ENCODE results near the gene TNPO3. TPM values are rescaled to one million over a fixed set of nuclear protein-coding genes. Genes with fewer than 3 reads are reported as not detected.
"Not testable (repeated sequence)": the region's sequence is repeated elsewhere in the genome, so short reads cannot be mapped to it uniquely, and the experiment has no call there.

TNPO3 gene
- total RNA-seq, 1 experiment from 2014 or later = 59.0 TPM

- DNase-seq (ENCODE audit: low read depth) = no peak
These were observed 132.2 kb downstream of the TNPO3 start for GRCh38 chr7:128922496-128923410.

GRCh38 chr7:128921866-128922440 is 133.0 kb downstream of the TNPO3 start:
- DNase-seq (ENCODE audit: low read depth) = no peak

- DNase-seq (ENCODE audit: low read depth) = no peak
These were observed 133.9 kb downstream of the TNPO3 start for GRCh38 chr7:128920913-128921582.

GRCh38 chr7:128919881-128920799 is 134.8 kb downstream of the TNPO3 start:
- DNase-seq (ENCODE audit: low read depth) = peak; percentile 26

- no peak for DNase-seq (ENCODE audit: low read depth)
These were observed 135.7 kb downstream of the TNPO3 start for GRCh38 chr7:128919241-128919640.

- DNase-seq (ENCODE audit: low read depth) = no peak
These were observed 136.8 kb downstream of the TNPO3 start for GRCh38 chr7:128918016-128918665.

- DNase-seq (ENCODE audit: low read depth) = no peak
These were observed 137.8 kb downstream of the TNPO3 start for GRCh38 chr7:128917122-128917521.

GRCh38 chr7:128916643-128916915 is 138.3 kb downstream of the TNPO3 start:
- no peak for DNase-seq (ENCODE audit: low read depth)

- no peak for DNase-seq (ENCODE audit: low read depth)
These were observed 138.9 kb downstream of the TNPO3 start for GRCh38 chr7:128915841-128916642.

GRCh38 chr7:128915271-128915819 is 139.6 kb downstream of the TNPO3 start:
- DNase-seq (ENCODE audit: low read depth) = no peak

GRCh38 chr7:128914566-128915151 is 140.3 kb downstream of the TNPO3 start:
- DNase-seq (ENCODE audit: low read depth) = no peak

GRCh38 chr7:128913870-128914565 is 140.9 kb downstream of the TNPO3 start:
- no peak for DNase-seq (ENCODE audit: low read depth)

GRCh38 chr7:128912709-128913495 is 142.0 kb downstream of the TNPO3 start:
- DNase-seq (ENCODE audit: low read depth) = not testable (repeated sequence)

GRCh38 chr7:128912281-128912680 is 142.6 kb downstream of the TNPO3 start:
- no peak for DNase-seq (ENCODE audit: low read depth)

- no peak for DNase-seq (ENCODE audit: low read depth)
These were observed 143.4 kb downstream of the TNPO3 start for GRCh38 chr7:128911423-128912031.

GRCh38 chr7:128910569-128910945 is 144.4 kb downstream of the TNPO3 start, which contains the start of gene KCP:
Gene KCP (minus strand): TSS chr7:128910709. CDS start chr7:128910676, 33 bp downstream.
- no peak for DNase-seq (ENCODE audit: low read depth)

All from RPMI7951 (cell line).